Fibroblast of villous mesenchyme (primary cell): ENCODE results near the gene RASGRF1. TPM values are rescaled to one million over a fixed set of nuclear protein-coding genes. Genes with fewer than 3 reads are reported as not detected.
A peak's percentile ranks its signal among the peaks of the same experiment; 100 is the strongest.

Experiments
- DNase-seq: peaks from one replicate; pipeline ENCODE4 v3.0.0-alpha.2; 2010; ENCODE audit warnings: low read depth
- H3K4me3 ChIP-seq: 2 replicates; pipeline ENCODE4 v1.5.1; 2011; ENCODE audit warnings: low read depth, mild to moderate bottlenecking, low read length
- total RNA-seq: library from RNA; depleted of rRNA; stranded (reverse); fragments of >200 nt; gene quantifications from 2 replicates; pipeline ENCODE4 v1.2.3, GENCODE V29; 2012
- TF ChIP-seq, protein P1 (sequence below): IDR thresholded peaks from 2 replicates; pipeline ENCODE4 v1.5.1; 2012; ENCODE audit warnings: low read depth, mild to moderate bottlenecking, low read length; ENCODE audit not compliant: insufficient read depth

Gene RASGRF1
- total RNA-seq, 1 donor, result 0.43 TPM

DNA sequence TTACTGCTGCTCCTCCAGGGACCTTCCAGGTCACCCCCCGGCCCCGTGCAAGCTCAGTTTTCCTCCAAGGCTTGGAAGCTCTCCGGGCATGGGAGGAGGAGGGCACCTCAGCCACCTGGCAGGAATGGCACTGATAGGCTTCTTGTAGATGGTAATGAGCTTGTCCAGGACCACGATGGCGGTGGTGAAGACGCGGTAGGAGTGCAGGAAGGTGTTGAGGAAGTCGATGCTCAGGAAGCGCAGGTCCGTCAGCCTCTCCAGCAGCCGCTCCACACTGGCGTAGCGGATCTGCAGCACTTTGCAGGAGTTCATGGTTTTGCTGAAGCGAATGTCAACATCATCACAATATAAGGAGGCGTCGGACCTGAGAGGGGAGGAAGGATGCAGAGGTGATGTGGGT lies 84.5 kb downstream of the RASGRF1 start:
- no peak for DNase-seq
- TF ChIP-seq, protein P1, sequence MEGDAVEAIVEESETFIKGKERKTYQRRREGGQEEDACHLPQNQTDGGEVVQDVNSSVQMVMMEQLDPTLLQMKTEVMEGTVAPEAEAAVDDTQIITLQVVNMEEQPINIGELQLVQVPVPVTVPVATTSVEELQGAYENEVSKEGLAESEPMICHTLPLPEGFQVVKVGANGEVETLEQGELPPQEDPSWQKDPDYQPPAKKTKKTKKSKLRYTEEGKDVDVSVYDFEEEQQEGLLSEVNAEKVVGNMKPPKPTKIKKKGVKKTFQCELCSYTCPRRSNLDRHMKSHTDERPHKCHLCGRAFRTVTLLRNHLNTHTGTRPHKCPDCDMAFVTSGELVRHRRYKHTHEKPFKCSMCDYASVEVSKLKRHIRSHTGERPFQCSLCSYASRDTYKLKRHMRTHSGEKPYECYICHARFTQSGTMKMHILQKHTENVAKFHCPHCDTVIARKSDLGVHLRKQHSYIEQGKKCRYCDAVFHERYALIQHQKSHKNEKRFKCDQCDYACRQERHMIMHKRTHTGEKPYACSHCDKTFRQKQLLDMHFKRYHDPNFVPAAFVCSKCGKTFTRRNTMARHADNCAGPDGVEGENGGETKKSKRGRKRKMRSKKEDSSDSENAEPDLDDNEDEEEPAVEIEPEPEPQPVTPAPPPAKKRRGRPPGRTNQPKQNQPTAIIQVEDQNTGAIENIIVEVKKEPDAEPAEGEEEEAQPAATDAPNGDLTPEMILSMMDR, result no peak
- no peak overlapping the region for H3K4me3 ChIP-seq

DNA sequence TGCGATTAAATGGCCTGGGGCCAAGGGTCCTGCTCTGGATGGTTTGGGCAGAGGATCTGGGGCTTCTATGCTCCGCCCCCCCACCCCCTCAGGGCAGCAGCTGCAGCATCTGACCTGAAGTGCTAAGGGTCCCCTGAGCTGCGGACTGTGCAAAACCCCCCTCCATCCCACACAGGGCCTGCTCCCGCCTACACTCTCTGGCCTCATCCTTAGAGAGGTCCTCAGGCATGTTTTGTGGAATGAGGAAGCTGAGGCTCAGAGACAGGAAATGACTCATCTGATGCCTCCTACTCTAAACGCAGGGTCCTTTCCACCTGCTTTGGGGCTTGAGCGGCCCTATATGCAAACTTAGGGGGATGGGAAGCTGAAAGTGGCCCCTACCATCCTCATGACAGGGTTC lies 86.2 kb downstream of the RASGRF1 start:
- DNase-seq, result peak; percentile 58
- TF ChIP-seq, protein P1, result no peak
- H3K4me3 ChIP-seq, result no peak overlapping the region

DNA sequence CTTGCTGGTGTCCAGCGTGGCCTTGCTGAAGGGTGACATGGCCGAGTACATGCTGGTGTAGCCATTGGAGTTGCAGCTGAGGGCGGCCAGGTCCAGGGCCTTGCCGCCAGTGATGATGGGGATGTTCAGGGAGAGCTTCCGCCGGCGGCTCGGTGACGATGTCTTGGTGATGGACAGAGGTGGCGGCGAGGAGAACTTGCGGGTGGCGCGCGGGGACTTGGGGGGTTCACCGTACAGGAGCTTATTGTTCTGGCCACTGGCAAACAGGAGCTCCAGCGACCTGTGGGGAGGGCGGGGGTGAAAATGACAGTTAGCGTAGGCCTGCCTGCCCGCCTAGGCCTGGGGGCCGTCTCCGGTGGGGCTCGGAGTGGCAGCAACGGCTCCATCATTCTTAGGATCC lies 86.7 kb downstream of the RASGRF1 start:
- TF ChIP-seq, protein P1, result no peak
- no peak for DNase-seq
- no peak overlapping the region for H3K4me3 ChIP-seq

DNA sequence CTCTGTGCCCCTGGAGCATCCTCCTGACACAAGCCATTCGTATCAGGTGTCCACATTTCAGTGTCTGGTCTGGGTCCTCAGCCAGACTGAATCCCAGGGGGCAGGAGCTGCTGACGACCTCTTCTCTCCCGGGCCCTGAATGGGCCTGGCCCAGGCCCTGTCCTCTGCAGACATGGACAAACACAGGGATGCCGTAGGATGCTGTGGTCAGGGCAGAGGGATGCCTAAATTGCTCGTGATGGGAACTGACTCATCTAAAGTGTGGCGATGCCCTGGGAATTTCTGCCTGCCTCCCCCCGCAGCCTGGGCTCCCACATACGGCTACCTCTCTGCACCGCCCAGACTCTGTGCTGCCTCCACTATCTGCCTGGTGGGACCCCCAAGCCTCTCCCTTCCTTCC lies 87.3 kb downstream of the RASGRF1 start:
- peak; percentile 21 for DNase-seq
- TF ChIP-seq, protein P1, result no peak
- H3K4me3 ChIP-seq, result no peak overlapping the region

DNA sequence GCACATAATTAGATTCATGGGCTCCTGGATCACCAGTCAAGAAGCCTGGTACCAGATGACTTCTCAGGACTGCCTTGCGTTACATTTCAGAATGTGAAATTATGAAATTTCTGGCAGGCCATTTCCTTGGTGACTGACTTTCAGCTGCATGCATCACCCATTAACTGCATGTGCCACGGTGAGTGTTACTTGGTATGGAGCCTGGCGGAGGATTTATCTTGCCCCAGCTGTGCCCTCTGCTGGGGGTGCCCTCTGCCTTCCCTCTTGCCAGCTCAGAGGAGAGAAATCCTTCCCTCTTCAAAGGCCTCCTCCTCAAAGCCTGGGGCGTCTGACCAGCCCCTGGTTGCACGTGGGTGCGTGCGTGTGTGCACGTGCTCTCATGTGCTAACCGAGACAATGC lies 88.0 kb downstream of the RASGRF1 start:
- DNase-seq, result no peak

DNA sequence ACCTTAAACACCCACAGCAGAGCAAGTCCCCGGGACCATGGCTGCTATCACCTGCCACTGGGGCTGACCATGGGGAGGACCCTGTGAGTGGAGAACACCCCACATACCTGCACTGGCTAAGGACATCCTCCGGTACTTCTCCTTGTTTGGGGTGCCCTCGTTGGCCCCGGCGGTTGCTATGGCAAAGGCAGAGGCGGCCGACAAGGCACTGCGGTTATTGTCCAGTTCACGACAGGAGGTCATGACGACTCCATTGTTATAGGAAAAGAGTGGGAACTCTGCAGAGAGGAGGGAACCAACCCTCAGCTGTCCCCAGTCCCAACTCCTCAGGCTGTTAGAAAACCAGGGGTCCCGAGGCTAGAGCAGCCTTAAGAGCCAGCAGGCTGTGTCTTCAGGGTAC lies 90.9 kb downstream of the RASGRF1 start:
- DNase-seq, result no peak
- TF ChIP-seq, protein P1, result no peak
- H3K4me3 ChIP-seq, result no peak overlapping the region

More for the DNA sequence above, 88.0 kb downstream of the RASGRF1 start:
- no peak overlapping the region for H3K4me3 ChIP-seq
- TF ChIP-seq, protein P1, result no peak

DNA sequence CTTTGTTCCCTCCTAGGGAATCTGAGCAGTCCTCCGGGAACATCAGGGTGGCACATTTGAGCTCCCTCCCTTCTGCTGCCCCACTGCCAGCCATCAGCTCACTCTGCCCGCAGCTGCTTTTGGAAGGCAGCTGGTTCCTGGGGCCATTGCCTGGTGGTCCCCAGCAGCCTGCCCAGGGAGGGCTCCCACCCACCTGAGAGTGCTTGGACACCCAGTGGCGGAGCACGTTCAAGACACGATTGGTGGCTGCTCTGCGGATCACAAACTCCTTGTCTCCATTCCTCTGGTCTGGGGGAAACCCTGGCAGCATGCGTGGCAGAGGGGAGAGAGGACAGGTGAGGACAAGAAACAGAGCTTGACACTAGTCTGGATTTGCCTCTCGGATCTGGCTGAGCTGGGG lies 92.1 kb downstream of the RASGRF1 start:
- TF ChIP-seq, protein P1, result no peak
- no peak for DNase-seq
- no peak overlapping the region for H3K4me3 ChIP-seq
